GM15510 (cell line): Measurements from ENCODE around the gene FHIT.

Source experiments
- POLR2A ChIP-seq: IDR thresholded peaks from 3 replicates; pipeline ENCODE4 v1.6.1; 2011; ENCODE audit warnings: borderline replicate concordance; ENCODE audit not compliant: insufficient read length; ENCODE audit errors: extremely low read depth

Gene FHIT

DNA sequence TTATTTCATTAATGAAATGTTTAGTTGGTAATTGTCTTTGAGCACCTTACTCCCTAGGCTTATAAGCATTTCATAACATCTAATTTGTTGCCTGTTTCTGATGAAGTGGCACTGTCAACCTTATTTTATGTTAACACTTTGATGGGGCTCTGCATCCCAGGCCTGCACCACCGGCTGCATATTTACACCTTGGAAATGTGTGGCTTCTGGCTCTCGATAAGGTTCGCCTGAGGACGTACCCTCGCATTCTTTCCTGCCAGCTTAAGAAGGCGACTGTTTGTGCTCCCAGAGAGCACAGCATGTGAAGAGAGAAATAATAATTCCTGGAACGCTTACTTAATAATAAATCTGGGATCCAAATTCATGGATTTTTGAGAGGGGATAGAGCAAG, 1438.1 kb downstream of the FHIT start:
- no peak for TF ChIP-seq POLR2A

DNA sequence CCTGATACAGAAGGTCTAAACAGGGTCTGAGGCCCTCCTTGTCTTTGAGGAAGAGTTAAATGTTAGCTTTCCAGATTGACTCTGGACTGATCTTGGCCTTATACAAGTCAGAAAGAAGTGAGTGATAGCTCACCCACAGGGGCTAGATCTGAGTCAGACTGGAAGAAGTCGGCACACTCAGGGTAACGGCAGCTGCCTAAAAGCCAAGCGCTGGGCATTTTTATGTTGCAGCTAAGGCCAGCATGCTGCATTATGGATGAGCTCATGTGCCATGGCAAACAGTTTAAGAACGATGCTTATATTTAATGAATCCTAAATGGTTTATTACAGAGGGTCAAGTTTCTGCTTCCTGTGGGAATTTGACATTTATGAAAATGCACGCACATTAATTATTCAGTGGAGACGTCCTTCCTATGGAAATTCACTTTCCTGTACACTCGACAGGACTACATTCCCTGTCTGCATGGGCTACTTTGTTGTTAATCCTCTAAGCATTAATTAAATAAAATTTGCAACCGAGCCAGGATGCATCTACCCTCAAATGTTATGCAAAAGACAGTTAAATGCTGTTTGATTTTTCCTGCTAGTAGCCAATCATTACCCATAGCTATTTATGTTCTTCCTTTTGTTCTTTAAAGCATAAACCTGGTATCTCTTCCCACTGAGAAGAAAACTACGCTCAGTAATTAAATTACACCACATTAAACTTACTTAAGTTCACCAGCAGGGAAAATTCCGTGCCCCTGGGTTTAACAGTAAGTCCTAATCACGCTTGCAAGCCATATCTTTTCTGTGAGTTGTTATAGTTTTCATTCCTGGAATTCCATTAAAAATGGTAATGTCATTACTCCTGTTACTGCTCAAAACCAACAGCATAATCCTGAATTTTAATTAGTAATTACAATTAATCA, 1438.8 kb downstream of the FHIT start:
- TF ChIP-seq POLR2A, result no peak

DNA sequence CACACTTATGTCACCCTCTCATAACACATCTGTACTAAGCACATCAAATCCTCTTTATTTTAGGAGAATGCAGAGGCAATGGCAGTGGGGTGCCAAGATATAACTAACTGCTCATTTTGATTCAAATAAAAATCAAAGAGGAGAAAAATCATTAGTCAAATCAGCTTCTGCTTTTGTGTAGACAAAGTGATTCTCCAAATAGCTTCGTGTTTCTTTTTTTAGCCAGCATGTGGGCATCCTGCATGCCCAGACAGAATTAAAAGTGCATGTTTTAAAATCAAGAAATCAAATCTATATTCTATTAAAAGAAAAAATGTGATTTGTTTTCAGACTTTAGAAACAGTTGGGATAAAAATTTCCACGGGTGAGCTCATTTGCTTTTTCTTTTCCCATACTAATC, 1440.1 kb downstream of the FHIT start:
- no peak for TF ChIP-seq POLR2A

DNA sequence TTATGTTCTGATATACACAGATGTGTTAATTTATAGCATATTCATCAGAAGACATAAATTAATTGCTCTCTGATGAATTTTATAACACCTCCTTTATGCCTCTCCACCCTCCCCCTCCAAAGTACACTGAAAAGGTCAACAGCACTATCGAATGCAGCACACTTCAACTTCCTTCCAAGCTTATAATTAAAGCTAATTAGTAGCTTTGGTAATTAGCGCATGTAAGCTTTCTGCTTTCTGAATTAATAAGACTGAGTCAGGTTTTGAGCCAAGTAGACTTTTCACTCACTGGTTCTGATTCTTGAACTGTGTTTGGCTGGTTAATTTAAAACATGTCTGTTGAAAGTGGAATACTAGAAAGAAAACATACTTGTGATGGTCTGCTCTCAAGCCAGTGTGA, 1440.6 kb downstream of the FHIT start:
- TF ChIP-seq POLR2A, result no peak

GRCh38 chr3:59809710-59810444, 1441.4 kb downstream of the FHIT start:
- TF ChIP-seq POLR2A, result no peak

DNA sequence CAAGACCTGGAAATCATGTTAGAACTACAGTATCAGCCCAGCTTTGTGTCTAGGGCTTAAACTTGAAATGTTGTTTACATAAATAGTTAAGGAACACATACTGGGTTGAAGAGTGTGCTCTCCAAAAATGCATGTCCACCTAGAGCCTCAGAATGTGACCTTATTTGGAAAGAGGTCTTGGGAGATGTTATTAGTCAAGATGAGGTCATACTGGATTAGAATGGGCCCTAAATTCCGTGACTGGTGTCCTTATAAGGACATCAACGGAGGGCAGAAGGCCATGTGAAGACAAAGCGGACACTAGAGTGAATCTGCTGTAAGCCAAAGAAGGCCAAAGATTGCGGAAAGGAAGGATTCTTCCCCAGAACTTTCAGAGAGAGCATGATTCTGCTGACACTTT, 1442.2 kb downstream of the FHIT start:
- no peak for TF ChIP-seq POLR2A

GRCh38 chr3:59808446-59808845, 1442.8 kb downstream of the FHIT start:
- no peak for TF ChIP-seq POLR2A

GRCh38 chr3:59803268-59803667, 1448.0 kb downstream of the FHIT start:
- TF ChIP-seq POLR2A, result no peak

DNA sequence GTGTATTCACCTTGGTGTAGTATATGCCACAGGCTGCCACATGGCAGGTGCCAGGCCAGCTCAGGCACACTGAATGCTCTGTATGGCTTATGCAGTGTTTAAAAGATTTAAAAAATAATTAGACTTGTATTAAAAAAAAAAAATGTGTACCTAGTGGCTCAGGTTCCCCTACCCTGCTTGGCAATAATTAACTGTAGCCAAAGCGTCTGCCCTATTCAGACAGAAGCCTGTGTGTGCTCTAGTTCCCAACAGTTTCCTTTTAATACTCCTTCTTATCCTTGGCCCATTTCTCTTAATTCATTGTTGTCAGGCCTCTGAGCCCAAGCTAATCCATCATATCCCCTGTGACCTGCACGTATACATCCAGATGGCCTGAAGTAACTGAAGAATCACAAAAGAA, 1449.2 kb downstream of the FHIT start:
- no peak for TF ChIP-seq POLR2A

- no peak for TF ChIP-seq POLR2A
These were observed 1450.8 kb downstream of the FHIT start for GRCh38 chr3:59800481-59800880.

DNA sequence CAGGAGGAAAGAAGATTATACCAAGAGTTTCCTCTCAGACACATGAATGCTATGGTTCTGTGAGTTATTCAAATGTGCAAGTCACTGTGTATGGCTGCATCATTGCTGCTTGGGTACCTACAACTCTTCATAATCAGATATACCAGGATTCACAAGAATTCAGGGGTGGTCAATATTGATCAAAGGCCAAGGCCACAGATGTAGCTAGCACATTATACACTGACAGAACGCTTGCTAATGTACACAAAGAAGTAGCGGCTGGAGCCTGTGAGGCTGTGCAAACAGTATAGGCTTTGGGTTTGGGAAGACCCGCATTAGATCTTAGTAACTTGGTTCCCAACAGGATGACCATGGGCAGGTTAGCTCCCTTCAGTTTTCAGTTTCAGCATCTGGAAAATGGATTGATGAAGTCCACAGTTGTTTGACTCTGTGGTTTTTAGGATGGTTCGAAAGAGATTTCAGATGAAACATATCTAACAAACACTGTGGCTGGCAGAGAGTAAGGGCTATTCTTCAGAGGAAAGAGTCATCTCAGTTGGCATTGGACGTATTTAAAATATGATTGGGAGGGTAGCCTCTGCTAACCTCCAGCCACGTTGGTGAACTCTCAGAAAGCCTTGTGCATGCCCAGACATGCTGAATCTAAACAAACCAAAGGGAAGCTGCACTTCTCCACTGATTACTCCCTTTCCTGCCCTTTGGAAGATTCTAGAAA, 1452.7 kb downstream of the FHIT start:
- no peak for TF ChIP-seq POLR2A

GRCh38 chr3:59797533-59797932, 1453.7 kb downstream of the FHIT start:
- TF ChIP-seq POLR2A, result no peak

- TF ChIP-seq POLR2A, result no peak
These were observed 1454.8 kb downstream of the FHIT start for GRCh38 chr3:59796456-59796855.

- no peak for TF ChIP-seq POLR2A
These were observed 1455.5 kb downstream of the FHIT start for GRCh38 chr3:59795756-59796155.

- no peak for TF ChIP-seq POLR2A
These were observed 1457.3 kb downstream of the FHIT start for GRCh38 chr3:59793976-59794375.
